ENCODE measurements around the gene COL6A3. TPM values are rescaled to one million over a fixed set of nuclear protein-coding genes. Genes with fewer than 3 reads are reported as not detected.
A peak's percentile ranks its signal among the peaks of the same experiment; 100 is the strongest.

Gene COL6A3
- polyA plus RNA-seq, 2 of the 4 experiments (the other 2 are of a cell fraction): 0.10 to 0.28 TPM

- H3K4me1 ChIP-seq: peaks cover 17% of the 10 kb centered on the region; the same call in 2 of the 3 replicates
- H3K4me3 ChIP-seq: no peak overlapping the region
- H3K4me2 ChIP-seq: no peak overlapping the region
- H3K9me3 ChIP-seq: 0 out of 3 replicates have a peak, but pooled peaks cover 5% of the 10 kb centered on the region
- TF ChIP-seq RCOR1 (IDR thresholded peaks at IDR 0.05; ENCODE audit: low read depth, low read length): no peak
- WGBS (ENCODE audit: missing lambda C conversion rate): 81% methylated on average over 5 of the region's 5 CpGs
- ChIA-PET POLR2A (no interaction called here), CTCF (interaction anchor here (1.5 to 1.7 kb wide), 4 partner anchors 9 to 215 kb away, joined by 3 read pairs; partner anchors contain the start of gene COPS8)
- FAIRE-seq: no peak
- no peak for ATAC-seq
- DNase-seq (ENCODE audit: low read depth in 1 of 2, low spot score in 1 of 2): no peak
- peak overlapping the region in 1 of 2 experiments; percentile 4; a peak in 1 of 6 replicates for H3K27ac ChIP-seq
These were observed 113.2 kb downstream of the COL6A3 start for GRCh38 chr2:237300739-237301138.

GRCh38 chr2:237299906-237300305, 114.1 kb downstream of the COL6A3 start:
- TF ChIP-seq USF2 (IDR thresholded peaks at IDR 0.05) (no peak), JUNB (IDR thresholded peaks at IDR 0.05) (no peak), ZFP36 (IDR thresholded peaks at IDR 0.05; ENCODE audit: borderline replicate concordance, partially characterized antibody) (no peak), RCOR1 (IDR thresholded peaks at IDR 0.05; ENCODE audit: low read depth, low read length) (no peak), RNF2 (IDR thresholded peaks at IDR 0.05; ENCODE audit: borderline replicate concordance, low read depth) (no peak), NFE2L2 (conservative IDR thresholded peaks at IDR 0.05; ENCODE audit: low read length) (no peak), MAFK (IDR thresholded peaks at IDR 0.05; ENCODE audit: partially characterized antibody) (no peak), MAZ (IDR thresholded peaks at IDR 0.05; ENCODE audit: borderline replicate concordance, low read depth, low read length) (no peak), TFCP2L1 (CRISPR knock-in tag; IDR thresholded peaks at IDR 0.05) (no peak)
- Histone ChIP-seq H3K4me1 (peaks cover 17% of the 10 kb centered on the region; the same call in 2 of the 3 replicates), H3K27ac (no peak overlapping the region), H3K4me3 (no peak overlapping the region), H3K9me3 (0 out of 3 replicates have a peak, but pooled peaks cover 5% of the 10 kb centered on the region), H3K4me2 (no peak overlapping the region)
- CTCF ChIA-PET: interaction anchor here (1.2 to 2.2 kb wide), 6 partner anchors 8 to 214 kb away, joined by 3 to 7 read pairs (median 3); partner anchors contain the start of gene COPS8
- no peak for DNase-seq (ENCODE audit: low read depth in 1 of 2, low spot score in 1 of 2)
- WGBS (ENCODE audit: missing lambda C conversion rate): 95% methylated on average over 3 of the region's 3 CpGs
- POLR2A ChIA-PET: no interaction called here
- ATAC-seq: no peak
- FAIRE-seq: no peak

- Histone ChIP-seq H3K4me3 (no peak overlapping the region), H3K4me2 (no peak overlapping the region; the same call in 2 of the 3 replicates), H3K9me3 (0 out of 3 replicates have a peak, but pooled peaks cover 2% of the 10 kb centered on the region), H3K4me1 (peaks cover 17% of the 10 kb centered on the region; the same call in 2 of the 3 replicates), H3K27ac (peak overlapping the region in 1 of 2 experiments; percentile 32; a peak in 2 of 6 replicates)
- FAIRE-seq (no peak), ATAC-seq (no peak), DNase-seq (ENCODE audit: low read depth in 1 of 2, low spot score in 1 of 2) (peak in 1 of 2 experiments; percentile 28)
- ChIA-PET CTCF (interaction anchor here (2.2 kb wide), 1 partner anchor 11 kb away, joined by 7 read pairs; no protein-coding TSS in a partner anchor), POLR2A (no interaction called here)
- WGBS (ENCODE audit: missing lambda C conversion rate): 67% methylated on average over 10 of the region's 10 CpGs
- TF ChIP-seq ZNF302 (CRISPR knock-in tag; IDR thresholded peaks at IDR 0.05): no peak
- TF ChIP-seq SMC3 (IDR thresholded peaks at IDR 0.05): no peak
These were observed 115.5 kb downstream of the COL6A3 start for GRCh38 chr2:237298151-237299118.

- CTCF ChIA-PET: interaction anchor here (1.5 to 2.2 kb wide), 2 partner anchors 10 to 132 kb away, joined by 4 to 7 read pairs; no protein-coding TSS in a partner anchor
- no peak overlapping the region for H3K4me3 ChIP-seq
These were observed 116.4 kb downstream of the COL6A3 start for GRCh38 chr2:237297421-237298150.

More at GRCh38 chr2:237297421-237298150, 116.4 kb downstream of the COL6A3 start:
- TF ChIP-seq ZC3H11A (IDR thresholded peaks at IDR 0.05): no peak
- no peak for TF ChIP-seq RFX5 (IDR thresholded peaks at IDR 0.05)
- no peak for TF ChIP-seq CEBPB (IDR thresholded peaks at IDR 0.05)
- TF ChIP-seq CHD2 (IDR thresholded peaks at IDR 0.05; ENCODE audit: low read length, partially characterized antibody): no peak
- TF ChIP-seq CHD4 (IDR thresholded peaks at IDR 0.05; ENCODE audit: borderline replicate concordance): no peak
- TF ChIP-seq ZNF302 (CRISPR knock-in tag; IDR thresholded peaks at IDR 0.05): no peak
- no peak for TF ChIP-seq EHF (CRISPR knock-in tag; IDR thresholded peaks at IDR 0.05)
- TF ChIP-seq CBX2 (IDR thresholded peaks at IDR 0.05; ENCODE audit: borderline replicate concordance, low read depth): no peak
- TF ChIP-seq TP53 (CRISPR knock-in tag; IDR thresholded peaks at IDR 0.05): no peak
- no peak for TF ChIP-seq RCOR1 (IDR thresholded peaks at IDR 0.05; ENCODE audit: low read depth, low read length)
- TF ChIP-seq POLR2AphosphoS2 (conservative IDR thresholded peaks at IDR 0.05; ENCODE audit: low read length): no peak
- no peak for TF ChIP-seq BHLHE40 (IDR thresholded peaks at IDR 0.05; ENCODE audit: low read depth, low read length)
- no peak for TF ChIP-seq NR3C1 (IDR thresholded peaks at IDR 0.05)
- no peak for TF ChIP-seq BCL3 (IDR thresholded peaks at IDR 0.05)
- ATAC-seq (peak in 1 of 2 experiments; percentile 32; a peak in 1 of 6 replicates), FAIRE-seq (no peak), DNase-seq (ENCODE audit: low read depth in 1 of 2, low spot score in 1 of 2) (no peak)
- WGBS (ENCODE audit: missing lambda C conversion rate): 58% methylated on average over 6 of the region's 6 CpGs
- POLR2A ChIA-PET: no interaction called here
- Histone ChIP-seq H3K9me3 (no peaks in the 10 kb centered on the region), H3K27ac (peak overlapping the region in 1 of 2 experiments; percentile 47; a peak in 3 of 6 replicates), H3K4me2 (peak overlapping the region; percentile 22; the same call in 1 of the 3 replicates), H3K4me1 (peaks cover 17% of the 10 kb centered on the region; the same call in 2 of the 3 replicates)
